B cell (primary cell): ENCODE measurements around the gene MFSD8.

Source experiments
- CTCF ChIP-seq: fragments of 200-600 bp; IDR thresholded peaks from one replicate; pipeline ENCODE4 v1.8.0; 2022; ENCODE audit warnings: antibody characterized with exemption, mild to moderate bottlenecking
- EZH2 ChIP-seq: IDR thresholded peaks from 2 replicates; pipeline ENCODE4 v1.6.1; 2012; ENCODE audit warnings: borderline replicate concordance, low read depth, mild to moderate bottlenecking, moderate library complexity, low read length; ENCODE audit not compliant: insufficient read depth, poor library complexity, severe bottlenecking

DNA sequence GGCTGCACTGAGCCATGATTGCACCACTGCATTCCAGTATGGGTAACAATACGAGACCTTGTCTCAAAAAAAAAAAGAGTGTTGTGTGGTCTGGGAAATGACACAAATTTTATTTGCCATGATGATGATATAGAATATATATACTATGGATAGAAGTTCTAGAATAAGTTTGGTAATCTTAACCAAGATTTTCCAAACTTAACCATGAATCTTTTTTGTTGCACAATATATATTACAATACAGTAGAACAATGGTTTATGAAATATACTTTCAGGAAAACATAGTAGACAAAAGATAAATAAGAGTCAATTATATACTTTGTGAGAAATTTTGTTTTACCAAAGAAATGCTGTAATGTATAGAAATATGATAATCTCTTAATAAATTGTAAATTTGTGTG is 34.8 kb downstream of the MFSD8 start:
- TF ChIP-seq EZH2 (no peak), CTCF (no peak)
